GM21360 (cell line): Measurements from ENCODE around the gene SLC16A1.
"Not testable (repeated sequence)": the region's sequence is repeated elsewhere in the genome, so short reads cannot be mapped to it uniquely, and the experiment has no call there.

Experiments used
- ATAC-seq: cut with Tn5 transposase; IDR thresholded peaks from one replicate; pipeline ENCODE4 v1.9.1; 2021; ENCODE audit warnings: mild to moderate bottlenecking, moderate library complexity; ENCODE audit not compliant: unreplicated experiment

SLC16A1 gene

DNA sequence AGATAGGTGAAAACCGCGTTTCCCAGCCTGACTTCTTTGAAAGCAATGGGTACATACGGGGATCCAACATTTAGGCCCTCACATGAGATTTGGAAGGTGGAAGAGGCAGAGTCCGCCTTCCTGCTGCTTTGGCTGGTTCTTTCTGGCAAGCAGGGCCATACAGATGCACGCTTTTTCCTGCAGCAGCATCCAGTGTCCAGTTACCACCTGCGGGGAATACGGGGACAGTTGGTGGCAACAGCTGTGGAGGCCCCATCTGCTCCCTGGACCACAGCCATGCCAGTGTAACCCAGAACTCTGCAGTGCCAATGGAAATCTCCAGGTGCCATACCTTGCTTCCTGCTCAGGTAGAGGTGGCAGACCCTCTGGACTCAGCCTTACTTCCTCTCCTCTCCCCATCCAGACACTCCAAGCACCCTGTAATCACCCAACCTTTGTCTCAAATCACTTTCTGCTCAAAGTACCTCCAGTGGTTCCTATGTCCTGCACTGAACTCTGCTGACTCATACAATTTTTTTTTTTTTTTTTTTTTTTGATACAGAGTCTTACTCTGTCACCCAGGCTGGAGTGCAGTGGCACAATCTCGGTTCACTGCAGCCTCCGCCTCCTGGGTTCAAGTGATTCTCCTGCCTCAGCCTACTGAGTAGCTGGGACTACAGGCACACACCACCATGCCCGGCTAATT lies 68.3 kb downstream of the SLC16A1 start:
- no peak for ATAC-seq

DNA sequence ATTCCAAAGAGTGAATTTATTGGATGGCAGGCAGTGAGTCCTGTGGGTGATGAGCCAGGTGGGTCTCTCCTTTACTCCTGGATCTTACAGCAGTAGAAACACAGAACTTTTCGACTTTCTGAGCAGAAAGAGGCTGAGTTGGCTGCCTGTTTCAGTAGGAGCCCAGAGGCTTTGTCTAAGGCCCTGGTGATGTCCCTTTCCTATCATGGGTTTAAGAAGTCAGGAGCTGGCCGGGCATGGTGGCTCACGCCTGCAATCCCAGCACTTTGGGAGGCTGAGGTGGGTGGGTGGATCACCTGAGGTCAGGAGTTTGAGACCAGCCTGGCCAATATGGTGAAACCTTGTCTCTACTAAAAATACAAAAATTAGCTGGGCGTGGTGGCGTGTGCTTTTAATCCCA lies 71.0 kb downstream of the SLC16A1 start:
- not testable (repeated sequence) for ATAC-seq

- no peak for ATAC-seq
These were observed 73.7 kb downstream of the SLC16A1 start for GRCh38 chr1:112882271-112882744.

- no peak for ATAC-seq
These were observed 74.3 kb downstream of the SLC16A1 start for GRCh38 chr1:112881742-112882127.

- ATAC-seq, result no peak
These were observed 76.2 kb downstream of the SLC16A1 start for GRCh38 chr1:112879834-112880233.

GRCh38 chr1:112878321-112878720 lies 77.7 kb downstream of the SLC16A1 start:
- no peak for ATAC-seq

- ATAC-seq, result no peak
These were observed 78.2 kb downstream of the SLC16A1 start for GRCh38 chr1:112877750-112878149.

DNA sequence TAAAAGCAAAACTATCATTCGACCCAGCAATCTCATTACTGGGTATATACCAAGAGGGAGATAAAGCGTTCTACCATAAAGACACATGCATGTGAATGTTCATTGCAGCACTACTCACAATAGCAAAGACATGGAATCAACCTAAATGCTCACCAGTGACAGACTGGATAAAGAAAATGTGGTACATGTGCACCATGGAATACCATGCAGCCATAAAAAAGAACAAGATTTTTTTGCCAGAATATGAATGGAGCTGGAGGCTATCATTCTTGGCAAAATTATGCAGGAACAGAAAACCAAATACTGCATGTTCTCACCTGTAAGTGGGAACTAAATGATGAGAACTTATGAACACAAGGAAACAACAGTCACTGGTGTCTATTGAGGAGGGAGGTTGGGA lies 79.7 kb downstream of the SLC16A1 start:
- ATAC-seq, result no peak

DNA sequence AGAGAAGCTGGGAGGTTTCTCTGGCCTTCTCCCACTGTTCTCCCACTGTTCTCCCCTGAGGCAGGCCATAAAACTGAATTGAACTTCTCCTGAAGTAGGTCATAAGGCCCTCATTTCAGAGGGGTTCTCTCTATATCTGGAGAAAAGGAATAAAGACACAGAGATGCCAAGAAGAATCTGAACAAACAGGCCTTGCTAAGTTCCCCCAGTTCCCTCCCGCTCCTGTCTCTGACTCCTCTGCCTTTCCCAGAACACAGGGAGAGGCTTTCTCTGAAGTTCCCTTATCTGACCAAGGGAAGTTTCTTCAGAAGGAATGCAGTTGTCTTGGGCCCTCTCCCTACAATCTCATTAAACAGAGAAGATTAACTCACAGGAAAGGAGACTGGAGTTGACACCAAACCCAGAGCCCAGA lies 83.4 kb downstream of the SLC16A1 start:
- ATAC-seq, result no peak

GRCh38 chr1:112870887-112871646 lies 84.9 kb downstream of the SLC16A1 start:
- ATAC-seq, result no peak

DNA sequence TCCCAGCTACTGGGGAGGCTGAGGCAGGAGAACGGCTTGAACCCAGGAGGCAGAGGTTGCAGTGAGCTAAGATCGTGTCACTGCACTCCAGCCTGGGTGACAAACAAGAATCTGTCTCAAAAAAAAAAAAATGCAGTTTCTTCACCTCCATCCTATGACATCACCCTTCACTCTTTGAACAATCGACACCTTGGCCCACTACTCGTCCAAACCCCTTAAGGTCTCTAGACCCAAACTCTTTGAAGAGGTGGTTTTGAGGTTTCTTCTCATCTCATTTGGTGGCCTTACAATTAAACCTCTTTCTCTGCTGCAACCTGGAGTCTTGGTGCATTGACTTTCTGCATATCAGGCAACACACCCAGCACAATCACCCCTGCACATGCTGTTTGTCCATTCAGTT lies 86.1 kb downstream of the SLC16A1 start:
- ATAC-seq, result no peak

- no peak for ATAC-seq
These were observed 87.8 kb downstream of the SLC16A1 start for GRCh38 chr1:112868191-112868590.

GRCh38 chr1:112866981-112867380 lies 89.0 kb downstream of the SLC16A1 start:
- ATAC-seq, result no peak

GRCh38 chr1:112866151-112866550 lies 89.8 kb downstream of the SLC16A1 start:
- no peak for ATAC-seq

GRCh38 chr1:112862753-112863426 lies 93.1 kb downstream of the SLC16A1 start:
- ATAC-seq, result no peak
